ENCODE measurements around the gene ECM2.

DNA sequence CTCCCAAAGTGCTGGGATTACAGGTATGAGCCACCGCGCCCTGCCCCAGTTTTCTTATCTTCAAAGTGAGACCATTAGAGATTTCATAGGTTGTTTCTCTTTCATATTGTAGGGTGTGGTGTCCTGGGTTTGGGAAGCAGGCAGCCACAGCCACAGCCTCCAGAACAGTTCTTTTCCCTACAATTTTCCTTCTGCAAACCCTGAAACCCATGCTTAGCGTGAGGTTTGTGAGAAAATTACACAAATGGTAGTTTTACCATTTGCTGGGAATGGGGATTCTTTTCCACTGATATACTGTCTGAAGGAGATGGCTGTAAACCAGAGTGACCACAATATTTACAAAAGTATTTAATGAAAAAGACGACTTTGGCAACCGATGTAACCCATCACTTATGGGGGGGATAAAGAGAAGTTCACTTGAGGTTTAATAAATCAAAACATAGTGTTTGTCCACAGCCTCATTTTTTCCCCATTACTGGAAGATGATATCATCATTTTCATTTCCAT lies 26.7 kb upstream of the ECM2 start:
- no peak for TF ChIP-seq CTCF (IDR thresholded peaks at IDR 0.05; ENCODE audit: low read length)
- no peak for TF ChIP-seq EZH2 (IDR thresholded peaks at IDR 0.05; ENCODE audit: borderline replicate concordance, low read length)
